ENCODE measurements around the gene TRIO.

The TRIO gene

DNA sequence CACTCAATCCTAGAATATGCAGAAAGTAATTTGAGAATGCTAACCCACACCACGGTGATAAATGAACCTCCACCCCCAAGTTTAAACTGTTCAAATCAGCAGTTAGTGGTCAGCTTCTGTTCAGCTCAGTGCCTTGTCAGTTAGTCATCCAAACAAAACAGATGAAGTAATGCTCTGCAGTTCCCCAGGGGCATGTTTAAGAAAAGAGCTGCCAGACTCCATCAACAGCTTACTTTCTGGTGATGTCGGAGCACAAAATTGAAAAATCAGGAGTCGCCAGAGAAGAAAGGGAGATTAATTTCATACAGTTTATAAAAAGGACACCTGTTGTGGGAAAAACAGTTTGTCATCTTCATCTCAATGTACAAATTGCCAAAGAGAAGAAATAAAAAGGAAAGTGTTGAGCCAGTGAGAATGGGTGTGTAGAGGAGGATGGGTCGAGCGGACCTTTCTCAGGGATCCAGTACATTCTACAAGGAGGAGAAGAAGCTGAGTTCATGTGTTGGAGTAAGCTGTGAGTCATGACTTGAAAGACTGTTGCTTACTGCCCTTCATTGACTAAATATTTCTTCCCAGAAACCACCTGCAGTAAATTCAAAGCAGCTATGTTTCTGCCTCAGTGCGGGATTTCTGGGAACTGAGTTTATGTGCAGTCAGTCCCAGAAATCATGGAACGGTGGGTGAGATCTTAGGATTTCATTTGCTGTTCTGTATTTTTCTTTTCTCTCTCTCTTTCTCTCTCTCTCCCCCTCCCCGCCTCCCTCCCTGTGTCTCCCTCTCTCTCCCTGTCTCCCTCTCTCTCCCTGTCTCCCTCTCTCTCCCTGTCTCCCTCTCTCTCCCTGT lies 13.7 kb downstream of the TRIO start:
- H3K4me3 ChIP-seq (replicated peaks in 1 of 2; ENCODE audit: low read depth in 2 of 2, low read length in 2 of 2) = peak overlapping the region; percentile 6 to 27
- TF ChIP-seq, protein P1, sequence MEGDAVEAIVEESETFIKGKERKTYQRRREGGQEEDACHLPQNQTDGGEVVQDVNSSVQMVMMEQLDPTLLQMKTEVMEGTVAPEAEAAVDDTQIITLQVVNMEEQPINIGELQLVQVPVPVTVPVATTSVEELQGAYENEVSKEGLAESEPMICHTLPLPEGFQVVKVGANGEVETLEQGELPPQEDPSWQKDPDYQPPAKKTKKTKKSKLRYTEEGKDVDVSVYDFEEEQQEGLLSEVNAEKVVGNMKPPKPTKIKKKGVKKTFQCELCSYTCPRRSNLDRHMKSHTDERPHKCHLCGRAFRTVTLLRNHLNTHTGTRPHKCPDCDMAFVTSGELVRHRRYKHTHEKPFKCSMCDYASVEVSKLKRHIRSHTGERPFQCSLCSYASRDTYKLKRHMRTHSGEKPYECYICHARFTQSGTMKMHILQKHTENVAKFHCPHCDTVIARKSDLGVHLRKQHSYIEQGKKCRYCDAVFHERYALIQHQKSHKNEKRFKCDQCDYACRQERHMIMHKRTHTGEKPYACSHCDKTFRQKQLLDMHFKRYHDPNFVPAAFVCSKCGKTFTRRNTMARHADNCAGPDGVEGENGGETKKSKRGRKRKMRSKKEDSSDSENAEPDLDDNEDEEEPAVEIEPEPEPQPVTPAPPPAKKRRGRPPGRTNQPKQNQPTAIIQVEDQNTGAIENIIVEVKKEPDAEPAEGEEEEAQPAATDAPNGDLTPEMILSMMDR (IDR thresholded peaks at IDR 0.05; ENCODE audit: low read depth, low read length) = no peak
- DNase-seq (ENCODE audit: low read depth in 2 of 2) = peak; percentile 92 to 98

DNA sequence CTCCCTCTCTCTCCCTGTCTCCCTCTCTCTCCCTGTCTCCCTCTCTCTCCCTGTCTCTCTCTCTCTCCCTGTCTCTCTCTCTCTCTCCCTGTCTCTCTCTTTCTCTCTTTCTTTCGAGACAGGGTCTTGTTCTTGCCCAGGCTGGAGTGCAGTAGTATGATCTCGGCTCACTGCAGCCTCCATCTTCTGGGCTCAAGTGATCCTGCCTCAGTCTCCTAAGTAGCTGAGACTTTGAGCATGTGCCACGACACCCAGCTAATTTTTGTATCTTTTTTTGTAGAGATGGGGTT lies 14.3 kb downstream of the TRIO start:
- TF ChIP-seq, protein P1 (IDR thresholded peaks at IDR 0.05; ENCODE audit: low read depth, low read length) = no peak
- no peak for DNase-seq (ENCODE audit: low read depth in 2 of 2)
- peak overlapping the region; percentile 6 to 27 for H3K4me3 ChIP-seq (replicated peaks in 1 of 2; ENCODE audit: low read depth in 2 of 2, low read length in 2 of 2)

DNA sequence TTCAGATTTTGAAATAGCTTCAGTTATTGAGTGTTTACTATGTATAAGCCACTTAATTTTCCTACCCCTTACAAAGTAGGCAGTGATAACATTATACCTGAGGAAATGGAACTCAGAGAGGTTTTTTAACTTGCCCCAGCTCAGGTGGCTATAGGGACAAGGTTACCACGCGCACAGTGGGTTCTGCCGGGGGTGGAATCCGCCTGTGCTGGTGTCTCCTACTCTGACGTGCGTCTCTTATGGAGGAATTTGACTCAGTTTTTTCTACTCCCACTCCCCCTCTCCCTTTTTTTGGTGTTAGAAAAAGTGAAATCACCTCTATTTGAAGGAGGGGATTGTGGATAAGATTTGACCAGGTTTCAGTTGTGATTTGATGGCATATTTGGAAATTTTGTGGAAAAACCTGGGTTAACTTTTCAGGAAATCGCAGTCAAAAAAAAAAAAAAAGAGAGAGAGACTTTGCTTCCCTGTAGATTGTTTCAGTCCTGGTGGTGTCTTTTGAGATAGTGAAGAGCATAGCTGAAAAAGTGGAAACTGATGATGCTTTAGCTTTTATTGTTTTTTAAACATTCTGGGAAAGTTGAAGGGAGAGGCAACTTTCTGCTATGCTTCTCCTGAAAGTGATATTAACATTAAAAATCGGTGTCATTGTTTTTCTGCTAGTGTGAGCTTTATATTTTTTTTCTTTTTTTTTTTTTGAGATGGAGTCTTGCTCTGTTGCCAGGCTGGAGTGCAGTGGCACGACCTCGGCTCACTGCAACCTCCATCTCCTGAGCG lies 15.9 kb downstream of the TRIO start:
- H3K4me3 ChIP-seq (replicated peaks in 1 of 2; ENCODE audit: low read depth in 2 of 2, low read length in 2 of 2) = no peak overlapping the region
- DNase-seq (ENCODE audit: low read depth in 2 of 2) = no peak
- TF ChIP-seq, protein P1 (IDR thresholded peaks at IDR 0.05; ENCODE audit: low read depth, low read length) = no peak

DNA sequence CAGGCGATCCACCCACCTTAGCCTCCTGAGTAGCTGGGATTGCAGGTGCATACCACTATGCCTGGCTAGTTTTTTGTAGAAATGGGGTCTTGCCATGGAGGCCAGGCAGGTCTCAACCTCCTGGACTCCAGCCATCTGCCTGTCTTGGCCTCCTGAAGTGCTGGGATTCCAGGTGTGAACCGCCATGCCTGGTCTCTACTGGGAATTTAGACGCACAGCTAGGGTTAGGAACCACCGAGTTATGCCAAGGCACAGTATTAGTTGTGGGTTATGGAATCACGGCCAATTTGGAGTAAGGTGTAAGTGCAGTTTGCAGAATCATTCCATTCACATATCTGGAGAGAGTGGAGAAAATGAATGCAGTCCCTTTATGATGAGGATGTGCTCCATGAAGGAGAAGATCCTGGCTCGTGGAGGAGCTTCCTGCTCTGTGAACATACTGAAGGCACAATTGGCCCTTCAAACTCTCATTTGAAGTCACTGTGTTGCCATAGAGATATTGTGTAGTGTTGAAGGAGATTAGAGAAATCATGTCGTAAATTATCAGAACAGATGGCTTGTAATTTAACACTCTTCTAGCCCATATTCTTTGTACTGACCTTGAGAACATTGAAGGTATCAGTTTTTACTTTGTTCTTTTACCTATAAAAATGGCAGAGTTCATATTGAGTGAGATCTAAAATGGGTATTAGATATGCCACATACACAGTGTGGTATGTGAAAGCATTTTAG lies 18.8 kb downstream of the TRIO start:
- no peak for DNase-seq (ENCODE audit: low read depth in 2 of 2)
- no peak overlapping the region for H3K4me3 ChIP-seq (replicated peaks in 1 of 2; ENCODE audit: low read depth in 2 of 2, low read length in 2 of 2)
- TF ChIP-seq, protein P1 (IDR thresholded peaks at IDR 0.05; ENCODE audit: low read depth, low read length) = no peak

DNA sequence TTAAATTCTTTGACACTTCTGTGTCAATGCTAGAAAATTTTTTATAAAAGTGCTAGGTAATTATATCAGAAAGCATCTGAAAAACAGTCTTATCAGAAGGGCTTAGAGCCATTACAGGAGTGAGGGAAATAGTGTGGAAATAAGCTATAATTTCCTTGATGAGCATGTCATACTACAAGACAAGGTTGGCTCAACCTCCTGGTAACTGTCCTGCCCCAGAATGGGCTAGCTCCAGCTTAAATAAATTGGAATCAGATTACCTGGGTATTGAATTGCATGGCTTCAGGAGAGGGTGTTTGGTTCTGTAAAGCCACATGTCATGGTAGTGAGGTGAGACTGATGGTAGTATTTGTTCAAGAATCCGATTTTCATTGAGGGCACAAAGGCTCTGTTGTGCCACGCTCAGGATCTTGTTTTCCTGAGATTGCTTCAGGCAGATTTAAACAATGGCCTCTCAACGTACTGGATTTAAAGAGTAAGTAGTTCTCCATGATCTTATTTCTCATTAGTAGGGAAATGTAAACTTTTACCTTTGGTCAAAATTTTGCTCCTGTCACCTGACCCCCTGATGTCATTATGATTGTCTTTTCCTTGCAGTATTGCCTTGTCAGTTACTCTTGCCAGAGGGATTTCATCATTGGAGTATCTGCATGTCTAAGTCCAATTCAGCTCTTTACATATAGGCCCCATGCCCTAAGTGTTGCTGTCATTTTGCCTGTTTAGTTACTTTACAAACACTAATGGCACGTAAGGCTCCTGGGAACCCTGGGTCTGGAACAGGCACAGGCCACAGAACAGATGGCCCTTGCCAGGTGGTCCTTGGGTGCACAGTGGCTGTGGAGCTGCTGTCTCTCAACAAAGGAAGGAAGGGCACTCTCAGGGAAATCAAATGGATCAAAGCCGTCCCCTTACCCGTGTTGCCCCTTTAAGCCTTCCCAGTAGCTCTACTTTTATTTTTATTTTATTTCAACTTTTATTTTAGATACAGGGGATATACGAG lies 21.3 kb downstream of the TRIO start:
- H3K4me3 ChIP-seq (replicated peaks in 1 of 2; ENCODE audit: low read depth in 2 of 2, low read length in 2 of 2) = no peak overlapping the region
- DNase-seq (ENCODE audit: low read depth in 2 of 2) = no peak
- TF ChIP-seq, protein P1 (IDR thresholded peaks at IDR 0.05; ENCODE audit: low read depth, low read length) = no peak

Data from cardiac fibroblast (primary cell).